Activated CD8-positive, alpha-beta T cell treated with anti-CD3 and anti-CD28 coated beads for 36 hours (primary cell): ENCODE measurements around the gene PTPRJ. TPM values are rescaled to one million over a fixed set of nuclear protein-coding genes. Genes with fewer than 3 reads are reported as not detected.

ENCODE experiments used
- ATAC-seq: fragments of 200-7000 bp; cut with Tn5 transposase; one replicate; pipeline ENCODE4 v1.10.0; 2021; ENCODE audit warnings: mild to moderate bottlenecking, moderate library complexity
- CTCF ChIA-PET: fragments of 350-600 bp; sonication (Branson Sonifier 250); formaldehyde crosslinking; loops from one replicate; lab custom pipeline; 2021; ENCODE audit warnings: antibody characterized with exemption; lab: Charles Lee
- POLR2A ChIA-PET: fragments of 350-600 bp; sonication (Branson Sonifier 250); formaldehyde crosslinking; loops from one replicate; lab custom pipeline; 2021; ENCODE audit warnings: antibody characterized with exemption; lab: Charles Lee
- DNase-seq: peaks from one replicate; pipeline ENCODE4 v3.0.0-alpha.2; 2020
- H3K27ac Mint-ChIP-seq: one replicate; pipeline ENCODE4 v1.8.0; 2021; ENCODE audit warnings: mild to moderate bottlenecking, mixed read lengths
- H3K27me3 Mint-ChIP-seq: one replicate; pipeline ENCODE4 v1.8.0; 2021; ENCODE audit warnings: mixed read lengths
- H3K36me3 Mint-ChIP-seq: one replicate; pipeline ENCODE4 v1.8.0; 2021; ENCODE audit warnings: low read depth, mixed read lengths
- H3K4me1 Mint-ChIP-seq: one replicate; pipeline ENCODE4 v1.8.0; 2021; ENCODE audit warnings: low read depth, mixed read lengths
- H3K4me3 Mint-ChIP-seq: one replicate; pipeline ENCODE4 v1.8.0; 2021; ENCODE audit warnings: mild to moderate bottlenecking, moderate library complexity, mixed read lengths
- H3K9me3 Mint-ChIP-seq: one replicate; pipeline ENCODE4 v1.8.0; 2021; ENCODE audit warnings: mixed read lengths
- CTCF ChIP-seq: fragments of 200-600 bp; IDR thresholded peaks from one replicate; pipeline ENCODE4 v1.8.0; 2022; ENCODE audit warnings: antibody characterized with exemption, mild to moderate bottlenecking
- intact Hi-C: fragments of 100-400 bp; cut with micrococcal nuclease; formaldehyde crosslinking; loops from one replicate; pipeline ENCODE4 v1.10.0; 2022
- total RNA-seq, 2 experiments: library from RNA; stranded (reverse); gene quantifications; one replicate each; pipeline ENCODE4 v1.2.3, GENCODE V29; 2021

Gene PTPRJ
- total RNA-seq, 2 experiments from 2014 or later: 21.5 to 23.4 TPM

- Mint-ChIP-seq H3K36me3 (peaks cover 5% of the 10 kb centered on the region), H3K27me3 (no peaks in the 10 kb centered on the region), H3K27ac (peak overlapping the region; percentile 64), H3K4me3 (no peak overlapping the region), H3K4me1 (peaks cover 55% of the 10 kb centered on the region), H3K9me3 (peaks cover 2% of the 10 kb centered on the region)
- no peak for TF ChIP-seq CTCF
- intact Hi-C loops: loop anchor here (5.0 kb wide), 1 partner anchor 51 kb away; no protein-coding TSS in a partner anchor
- POLR2A ChIA-PET: interaction anchor here (5.2 kb wide), 1 partner anchor 50 kb away, joined by 44 read pairs; no protein-coding TSS in a partner anchor
- DNase-seq (no peak), ATAC-seq (no peak)
- CTCF ChIA-PET: interaction anchor here (1.7 kb wide), 1 partner anchor 124 kb away, joined by 7 read pairs; no protein-coding TSS in a partner anchor
These were observed 77.7 kb downstream of the PTPRJ start for GRCh38 chr11:48058064-48058463.

- no peaks in the 10 kb centered on the region for H3K27me3 Mint-ChIP-seq
- ATAC-seq (no peak), DNase-seq (no peak)
- ChIA-PET POLR2A (interaction anchor here (5.2 kb wide), 1 partner anchor 51 kb away, joined by 44 read pairs; no protein-coding TSS in a partner anchor), CTCF (interaction anchor here (1.7 kb wide), 1 partner anchor 124 kb away, joined by 7 read pairs; no protein-coding TSS in a partner anchor)
- intact Hi-C loops: loop anchor here (5.0 kb wide), 1 partner anchor 51 kb away; no protein-coding TSS in a partner anchor
- no peak overlapping the region for H3K27ac Mint-ChIP-seq
- H3K9me3 Mint-ChIP-seq: peaks cover 2% of the 10 kb centered on the region
- H3K4me3 Mint-ChIP-seq: no peak overlapping the region
- TF ChIP-seq CTCF: no peak
- H3K4me1 Mint-ChIP-seq: peaks cover 60% of the 10 kb centered on the region
- peaks cover 5% of the 10 kb centered on the region for H3K36me3 Mint-ChIP-seq
These were observed 78.4 kb downstream of the PTPRJ start for GRCh38 chr11:48058788-48059187.

- Mint-ChIP-seq H3K4me3 (no peak overlapping the region), H3K9me3 (no peaks in the 10 kb centered on the region), H3K27ac (no peak overlapping the region), H3K27me3 (no peaks in the 10 kb centered on the region), H3K36me3 (no peaks in the 10 kb centered on the region), H3K4me1 (peaks cover 29% of the 10 kb centered on the region)
- CTCF ChIA-PET: interaction anchor here (0.5 to 2.4 kb wide), 2 partner anchors 98 to 128 kb away, joined by 3 to 7 read pairs; no protein-coding TSS in a partner anchor
- POLR2A ChIA-PET: no interaction called here
- ATAC-seq: no peak
- no peak for DNase-seq
- no peak for TF ChIP-seq CTCF
- intact Hi-C loops: no loop called here
These were observed 82.3 kb downstream of the PTPRJ start for GRCh38 chr11:48062649-48063048.

GRCh38 chr11:48063424-48063978 is 83.1 kb downstream of the PTPRJ start:
- ATAC-seq: no peak
- Mint-ChIP-seq H3K4me1 (peaks cover 21% of the 10 kb centered on the region), H3K27ac (no peak overlapping the region), H3K9me3 (peaks cover 4% of the 10 kb centered on the region), H3K4me3 (no peak overlapping the region), H3K36me3 (peaks cover 3% of the 10 kb centered on the region), H3K27me3 (no peaks in the 10 kb centered on the region)
- no peak for TF ChIP-seq CTCF
- ChIA-PET CTCF (interaction anchor here (1.2 to 2.4 kb wide), 4 partner anchors 8 to 139 kb away, joined by 3 to 7 read pairs (median 4); no protein-coding TSS in a partner anchor), POLR2A (no interaction called here)
- intact Hi-C loops: no loop called here
- no peak for DNase-seq

- H3K9me3 Mint-ChIP-seq: peaks cover 4% of the 10 kb centered on the region
- ChIA-PET POLR2A (no interaction called here), CTCF (interaction anchor here (1.6 to 2.4 kb wide), 3 partner anchors 9 to 130 kb away, joined by 4 to 7 read pairs (median 5); no protein-coding TSS in a partner anchor)
- no peaks in the 10 kb centered on the region for H3K27me3 Mint-ChIP-seq
- H3K36me3 Mint-ChIP-seq: peaks cover 3% of the 10 kb centered on the region
- H3K4me3 Mint-ChIP-seq: no peak overlapping the region
- no peak for TF ChIP-seq CTCF
- peaks cover 17% of the 10 kb centered on the region for H3K4me1 Mint-ChIP-seq
- intact Hi-C loops: no loop called here
- H3K27ac Mint-ChIP-seq: no peak overlapping the region
- ATAC-seq (no peak), DNase-seq (no peak)
These were observed 83.9 kb downstream of the PTPRJ start for GRCh38 chr11:48064306-48064705.
